Measurements from ENCODE around the gene VSIG10L2.

DNA sequence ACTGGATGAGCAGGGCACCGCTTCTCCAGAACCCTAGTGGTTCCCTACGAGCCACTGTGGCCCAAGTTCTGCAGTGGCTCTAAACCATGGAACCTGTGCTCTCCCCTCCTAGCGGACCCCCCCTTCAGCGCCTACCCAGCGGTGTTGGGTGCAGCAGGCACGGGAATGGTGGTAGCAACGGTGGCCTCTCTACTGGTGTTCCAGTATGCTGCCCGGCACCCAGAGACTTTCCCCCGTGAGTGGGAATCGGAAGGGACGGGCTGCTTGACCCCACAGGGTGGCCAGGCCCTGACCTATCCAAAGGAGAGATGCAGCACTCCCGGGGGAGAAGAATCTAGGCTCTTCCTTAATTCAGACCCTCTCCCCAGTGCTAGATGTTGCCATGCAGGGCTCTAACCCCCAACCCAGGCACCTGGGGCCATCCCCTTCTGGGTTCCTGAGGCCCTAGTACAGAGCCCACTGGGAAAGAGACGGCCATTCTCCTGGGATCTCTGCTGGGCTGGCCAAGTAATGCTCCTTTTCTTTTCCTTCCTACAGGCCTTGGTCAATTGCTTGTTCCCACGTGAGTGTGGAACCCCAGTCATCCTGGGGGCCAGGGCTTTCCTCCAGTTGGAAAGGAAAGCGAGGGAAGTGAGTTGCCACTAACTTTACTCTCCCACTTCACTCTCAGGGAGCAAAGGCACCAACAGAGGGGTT, 9.2 kb downstream of the VSIG10L2 start:
- TF ChIP-seq SNAI2 (CRISPR knock-in tag; IDR thresholded peaks at IDR 0.05): no peak
- no peak for TF ChIP-seq CSDC2 (CRISPR knock-in tag; IDR thresholded peaks at IDR 0.05)
- TF ChIP-seq, protein P1, sequence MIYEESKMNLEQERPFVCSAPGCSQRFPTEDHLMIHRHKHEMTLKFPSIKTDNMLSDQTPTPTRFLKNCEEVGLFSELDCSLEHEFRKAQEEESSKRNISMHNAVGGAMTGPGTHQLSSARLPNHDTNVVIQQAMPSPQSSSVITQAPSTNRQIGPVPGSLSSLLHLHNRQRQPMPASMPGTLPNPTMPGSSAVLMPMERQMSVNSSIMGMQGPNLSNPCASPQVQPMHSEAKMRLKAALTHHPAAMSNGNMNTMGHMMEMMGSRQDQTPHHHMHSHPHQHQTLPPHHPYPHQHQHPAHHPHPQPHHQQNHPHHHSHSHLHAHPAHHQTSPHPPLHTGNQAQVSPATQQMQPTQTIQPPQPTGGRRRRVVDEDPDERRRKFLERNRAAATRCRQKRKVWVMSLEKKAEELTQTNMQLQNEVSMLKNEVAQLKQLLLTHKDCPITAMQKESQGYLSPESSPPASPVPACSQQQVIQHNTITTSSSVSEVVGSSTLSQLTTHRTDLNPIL (CRISPR knock-in tag; IDR thresholded peaks at IDR 0.05; ENCODE audit: low read depth): no peak
- no peak for TF ChIP-seq ESRRG (CRISPR knock-in tag; IDR thresholded peaks at IDR 0.05)
- no peak for TF ChIP-seq ZFP3 (CRISPR knock-in tag; IDR thresholded peaks at IDR 0.05)
- TF ChIP-seq, protein P2, sequence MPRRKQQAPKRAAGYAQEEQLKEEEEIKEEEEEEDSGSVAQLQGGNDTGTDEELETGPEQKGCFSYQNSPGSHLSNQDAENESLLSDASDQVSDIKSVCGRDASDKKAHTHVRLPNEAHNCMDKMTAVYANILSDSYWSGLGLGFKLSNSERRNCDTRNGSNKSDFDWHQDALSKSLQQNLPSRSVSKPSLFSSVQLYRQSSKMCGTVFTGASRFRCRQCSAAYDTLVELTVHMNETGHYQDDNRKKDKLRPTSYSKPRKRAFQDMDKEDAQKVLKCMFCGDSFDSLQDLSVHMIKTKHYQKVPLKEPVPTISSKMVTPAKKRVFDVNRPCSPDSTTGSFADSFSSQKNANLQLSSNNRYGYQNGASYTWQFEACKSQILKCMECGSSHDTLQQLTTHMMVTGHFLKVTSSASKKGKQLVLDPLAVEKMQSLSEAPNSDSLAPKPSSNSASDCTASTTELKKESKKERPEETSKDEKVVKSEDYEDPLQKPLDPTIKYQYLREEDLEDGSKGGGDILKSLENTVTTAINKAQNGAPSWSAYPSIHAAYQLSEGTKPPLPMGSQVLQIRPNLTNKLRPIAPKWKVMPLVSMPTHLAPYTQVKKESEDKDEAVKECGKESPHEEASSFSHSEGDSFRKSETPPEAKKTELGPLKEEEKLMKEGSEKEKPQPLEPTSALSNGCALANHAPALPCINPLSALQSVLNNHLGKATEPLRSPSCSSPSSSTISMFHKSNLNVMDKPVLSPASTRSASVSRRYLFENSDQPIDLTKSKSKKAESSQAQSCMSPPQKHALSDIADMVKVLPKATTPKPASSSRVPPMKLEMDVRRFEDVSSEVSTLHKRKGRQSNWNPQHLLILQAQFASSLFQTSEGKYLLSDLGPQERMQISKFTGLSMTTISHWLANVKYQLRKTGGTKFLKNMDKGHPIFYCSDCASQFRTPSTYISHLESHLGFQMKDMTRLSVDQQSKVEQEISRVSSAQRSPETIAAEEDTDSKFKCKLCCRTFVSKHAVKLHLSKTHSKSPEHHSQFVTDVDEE (CRISPR knock-in tag; IDR thresholded peaks at IDR 0.05): no peak

All from SK-N-SH treated with all-trans-retinoic acid at 6 μM for 48 hours (cell line).